Heart right ventricle (tissue), 16 donors: ENCODE results near the gene RIPK4. TPM values are rescaled to one million over a fixed set of nuclear protein-coding genes. Genes with fewer than 3 reads are reported as not detected.

Source experiments
- ATAC-seq, 8 donors: fragments of 200-7000 bp; cut with Tn5 transposase; one replicate each; pipeline ENCODE4 v1.9.1; 2020; ENCODE audit warnings: mild to moderate bottlenecking in 8 of 8, moderate library complexity in 8 of 8, moderate number of reproducible peaks in 1 of 8
- DNase-seq, 2 donors: peaks; one replicate each; pipeline ENCODE4 v3.0.0-alpha.2; 2020
- H3K27ac ChIP-seq, 10 donors: fragments of 200-600 bp; sonication (generic) in 2 of 10; one replicate each; pipeline versions ENCODE4 v1.5.0 to v1.8.0; 2020 to 2022; ENCODE audit warnings: mild to moderate bottlenecking in 3 of 10
- H3K27me3 ChIP-seq, 7 donors: fragments of 200-600 bp; one replicate each; pipeline ENCODE4 v1.8.0; 2021 to 2022; ENCODE audit warnings: mild to moderate bottlenecking in 2 of 7
- H3K36me3 ChIP-seq, 9 donors: fragments of 200-600 bp; sonication (generic) in 1 of 9; one replicate each; pipeline versions ENCODE4 v1.5.0 to v1.8.0; 2020 to 2022; ENCODE audit warnings: mild to moderate bottlenecking in 2 of 9
- H3K4me1 ChIP-seq, 9 donors: fragments of 200-600 bp; sonication (generic) in 1 of 9; one replicate each; pipeline versions ENCODE4 v1.5.0 to v1.8.0; 2020 to 2022; ENCODE audit warnings: mild to moderate bottlenecking in 4 of 9
- H3K4me3 ChIP-seq, 10 donors: fragments of 200-600 bp; sonication (generic) in 2 of 10; one replicate each; pipeline versions ENCODE4 v1.5.0 to v1.8.0; 2020 to 2022; ENCODE audit warnings: mild to moderate bottlenecking in 7 of 10, moderate library complexity in 2 of 10
- H3K9me3 ChIP-seq, 11 donors: fragments of 200-600 bp in 10 of 11; sonication (generic) in 2 of 11; one replicate each; pipeline versions ENCODE4 v1.5.0 to v1.8.0; 2013 to 2022; ENCODE audit warnings: mild to moderate bottlenecking in 2 of 11, control low read depth in 1 of 11, moderate library complexity in 1 of 11
- WGBS, 2 donors: extraction: QIAGEN DNeasy Blood & Tissue Kit; methylation state at CpG; one replicate each; pipeline ENCODE4 v1.1.7; 2013; ENCODE audit warnings: inconsistent platforms in 1 of 2; 5-methylcytosine and 5-hydroxymethylcytosine counted together
- intact Hi-C, 10 donors: fragments of 100-400 bp; cut with DNase I; formaldehyde crosslinking; loops; one replicate each; pipeline versions ENCODE4 v1.11.1 to v1.14.2; 2022
- polyA plus RNA-seq, 2 donors: library from polyadenylated mRNA; stranded (reverse); fragments of 200-250 nt; gene quantifications; one replicate each; pipeline ENCODE4 v1.2.3, GENCODE V29; 2013
- total RNA-seq, 10 donors: library from RNA; stranded (reverse); fragmentation: NEBNext Ultra II Directional in 3 of 10; extraction: Animal tissue kit (Norgen Biotek cat#: 25700) in 3 of 10; gene quantifications; one replicate each; pipeline versions ENCODE4 v1.2.1 to v1.2.4, GENCODE V29; 2021 to 2023
- TF ChIP-seq, protein P1 (sequence below), 9 donors: fragments of 200-600 bp; sonication (generic) in 2 of 9; IDR thresholded peaks; one replicate each; pipeline versions ENCODE4 v1.5.0 to v1.8.0; 2021 to 2022; ENCODE audit warnings: antibody characterized with exemption in 9 of 9, mild to moderate bottlenecking in 5 of 9, moderate library complexity in 1 of 9
- donor health status: Arrhythmogenic right ventricular cardiomyopathy.
- donor health status: ischemic (EF 13 %, LVEDD 7.1; RV severe dilation, severe dysfunction).
- donor health status: healthy with polysubstance abuse.
- donor health status: DM: no; HTN: yes; CAD: no.
- donor health status: DM: no; HTN: no; CAD: no.
- donor health status: ischemic (EF 25% LVEDD 6.9; RV normal size, moderate dysfunction).
- donor health status: ischemic (EF 25% LVEDD 5.7; RV mildly dilated, moderate dysfunction).
- donor health status: healthy.
- donor health status: DM: yes; HTN: yes; CAD: no.
- donor health status: Ischemic cardiomyopathy.
- donor health status: ischemic (EF 35%, LVEDD 5.7; RV mildly dilated, moderate dysfunction).
- donor health status: nonischemic (EF 11% LVEDD 7.7; RV severe dilation, severe dysfunction).
- donor health status: DM: yes; HTN: yes; CAD: no.
- donor health status: PGD.
- donor health status: ischemic (EF 29% LVEDD 5.4; RV normal size, mild dysfunction).
- donor health status: nonischemic (EF 23%, LVEDD 6.1; RV moderate dilation, normal function).

RIPK4 gene
- total and polyA plus RNA-seq, 12 donors, result 0.04 to 0.15 (median 0.07) TPM; not detected in 5

DNA sequence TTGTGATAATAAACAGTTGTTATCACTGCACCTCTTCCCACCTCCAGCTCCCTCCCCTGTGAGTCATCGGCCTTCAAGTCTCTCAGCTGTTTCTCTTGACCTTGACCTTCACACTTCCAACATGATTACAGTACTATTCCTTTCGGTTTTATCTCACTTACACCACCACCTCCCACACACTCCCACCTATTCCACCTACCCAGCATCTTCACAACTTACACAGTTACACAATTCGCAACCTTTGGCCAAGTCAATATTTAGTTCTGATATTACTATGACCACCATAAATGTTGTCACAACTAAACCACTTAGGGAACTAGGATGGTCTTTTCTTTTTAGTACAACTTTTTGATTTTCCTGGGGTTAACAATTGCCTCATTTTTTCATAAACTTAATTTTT is 60.2 kb downstream of the RIPK4 start:
- no peak overlapping the region for H3K27ac ChIP-seq
- peaks cover 0 to 33% (median 27%) of the 10 kb centered on the region in 7 donors for H3K27me3 ChIP-seq
- DNase-seq, result no peak

GRCh38 chr21:41706263-41706639 is 60.6 kb downstream of the RIPK4 start:
- WGBS, 2 donors, result 69% methylated on average over 4 of the region's 4 CpGs
- peaks cover 0 to 34% (median 25%) of the 10 kb centered on the region in 7 donors for H3K27me3 ChIP-seq
- no peak for DNase-seq

More for the DNA sequence above, 60.2 kb downstream of the RIPK4 start:
- H3K4me3 ChIP-seq, result no peak overlapping the region
- no peaks in the 10 kb centered on the region for H3K4me1 ChIP-seq
- no peak for ATAC-seq
- no peaks in the 10 kb centered on the region for H3K36me3 ChIP-seq
- intact Hi-C loops, result no loop called here
- TF ChIP-seq, protein P1, sequence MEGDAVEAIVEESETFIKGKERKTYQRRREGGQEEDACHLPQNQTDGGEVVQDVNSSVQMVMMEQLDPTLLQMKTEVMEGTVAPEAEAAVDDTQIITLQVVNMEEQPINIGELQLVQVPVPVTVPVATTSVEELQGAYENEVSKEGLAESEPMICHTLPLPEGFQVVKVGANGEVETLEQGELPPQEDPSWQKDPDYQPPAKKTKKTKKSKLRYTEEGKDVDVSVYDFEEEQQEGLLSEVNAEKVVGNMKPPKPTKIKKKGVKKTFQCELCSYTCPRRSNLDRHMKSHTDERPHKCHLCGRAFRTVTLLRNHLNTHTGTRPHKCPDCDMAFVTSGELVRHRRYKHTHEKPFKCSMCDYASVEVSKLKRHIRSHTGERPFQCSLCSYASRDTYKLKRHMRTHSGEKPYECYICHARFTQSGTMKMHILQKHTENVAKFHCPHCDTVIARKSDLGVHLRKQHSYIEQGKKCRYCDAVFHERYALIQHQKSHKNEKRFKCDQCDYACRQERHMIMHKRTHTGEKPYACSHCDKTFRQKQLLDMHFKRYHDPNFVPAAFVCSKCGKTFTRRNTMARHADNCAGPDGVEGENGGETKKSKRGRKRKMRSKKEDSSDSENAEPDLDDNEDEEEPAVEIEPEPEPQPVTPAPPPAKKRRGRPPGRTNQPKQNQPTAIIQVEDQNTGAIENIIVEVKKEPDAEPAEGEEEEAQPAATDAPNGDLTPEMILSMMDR (IDR thresholded peaks at IDR 0.05), result no peak
- H3K9me3 ChIP-seq, result peaks cover 0 to 5% (median 0%) of the 10 kb centered on the region in 11 donors
- WGBS, 2 donors, result 55 to 60% methylated on average over 3 of the region's 3 CpGs

DNA sequence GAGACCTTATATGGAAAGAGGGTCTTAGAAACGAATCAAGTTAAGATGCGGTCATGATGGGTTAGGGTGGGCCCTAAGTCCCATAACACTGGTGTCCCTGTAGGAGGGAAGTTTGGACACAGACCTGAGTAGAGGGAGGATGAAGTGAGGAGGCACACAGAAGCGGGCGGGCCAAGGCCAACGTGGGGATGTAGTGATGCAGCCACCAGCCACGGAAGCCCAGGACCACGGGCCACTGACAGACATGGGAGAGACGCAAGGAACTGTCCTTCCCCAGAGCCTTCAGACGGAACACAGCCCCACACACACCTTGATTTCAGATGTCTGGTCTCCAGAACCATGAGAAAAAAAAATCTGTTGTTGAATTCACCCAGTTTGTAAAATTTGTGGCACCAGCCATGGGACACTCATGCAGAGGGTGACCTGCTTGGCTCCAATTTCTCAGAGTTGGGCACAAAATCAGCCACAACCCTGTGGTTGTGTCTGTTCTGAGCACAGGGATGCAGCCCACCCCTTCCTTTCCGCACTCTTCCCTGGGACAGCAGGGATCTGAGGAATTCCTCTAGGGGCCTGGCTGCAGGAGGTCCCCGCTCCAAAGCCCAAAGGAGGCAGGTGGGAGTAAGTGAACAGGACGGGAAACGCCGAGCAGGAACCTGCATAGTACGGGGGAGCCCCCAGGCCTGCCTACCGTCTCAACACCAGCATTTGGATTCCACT is 61.1 kb downstream of the RIPK4 start:
- 85 to 87% methylated on average over 16 of the region's 16 CpGs for WGBS, 2 donors
- TF ChIP-seq, protein P1 (IDR thresholded peaks at IDR 0.05), result no peak
- no peak for DNase-seq
- H3K27ac ChIP-seq, result no peak overlapping the region
- no peak overlapping the region for H3K4me3 ChIP-seq
- peaks cover 0 to 29% (median 22%) of the 10 kb centered on the region in 7 donors for H3K27me3 ChIP-seq
- no peak for ATAC-seq
- H3K9me3 ChIP-seq, result peaks cover 0 to 5% (median 0%) of the 10 kb centered on the region in 11 donors
- intact Hi-C loops, result no loop called here
- no peaks in the 10 kb centered on the region for H3K4me1 ChIP-seq
- no peaks in the 10 kb centered on the region for H3K36me3 ChIP-seq

More at GRCh38 chr21:41706263-41706639, 60.6 kb downstream of the RIPK4 start:
- intact Hi-C loops, result no loop called here
- ATAC-seq, result no peak
- Histone ChIP-seq H3K9me3 (peaks cover 0 to 5% (median 0%) of the 10 kb centered on the region in 11 donors), H3K27ac (no peak overlapping the region), H3K4me1 (no peaks in the 10 kb centered on the region), H3K4me3 (no peak overlapping the region), H3K36me3 (no peaks in the 10 kb centered on the region)
- TF ChIP-seq, protein P1 (IDR thresholded peaks at IDR 0.05), result no peak

GRCh38 chr21:41703857-41704501 is 62.9 kb downstream of the RIPK4 start:
- Histone ChIP-seq H3K4me1 (no peaks in the 10 kb centered on the region), H3K27ac (no peak overlapping the region), H3K27me3 (peaks cover 0 to 19% (median 8%) of the 10 kb centered on the region in 7 donors), H3K4me3 (no peak overlapping the region), H3K36me3 (no peaks in the 10 kb centered on the region), H3K9me3 (peaks cover 0 to 5% (median 0%) of the 10 kb centered on the region in 11 donors)
- ATAC-seq (no peak), DNase-seq (no peak)
- 75% methylated on average over 18 of the region's 18 CpGs for WGBS, 2 donors
- TF ChIP-seq, protein P1 (IDR thresholded peaks at IDR 0.05), result no peak
- intact Hi-C loops, result no loop called here
